HG03520 (cell line): ENCODE data around the gene IL1RAPL1.

Source experiments
- ATAC-seq: cut with Tn5 transposase; IDR thresholded peaks from one replicate; pipeline ENCODE4 v1.9.1; 2021; ENCODE audit warnings: mild to moderate bottlenecking, moderate library complexity; ENCODE audit not compliant: unreplicated experiment

IL1RAPL1 gene

DNA sequence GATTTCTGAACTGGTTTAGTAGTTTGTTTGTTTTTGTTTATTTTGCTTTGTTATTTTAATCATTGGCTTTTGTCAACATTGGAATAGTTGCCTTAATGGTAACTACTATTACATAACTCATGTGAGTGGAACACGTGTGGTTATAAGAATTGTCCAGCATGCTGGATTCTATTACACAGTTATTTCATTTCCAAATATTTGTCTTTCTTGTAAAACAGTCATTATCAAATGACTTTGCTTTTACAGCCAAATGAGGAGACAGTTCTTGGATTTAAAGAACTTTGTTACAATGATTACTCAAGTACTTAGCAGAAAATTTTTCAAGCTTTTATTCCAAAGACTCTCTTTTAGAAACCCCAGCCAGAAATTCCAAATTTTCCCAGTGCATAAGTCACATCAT is 1112.0 kb downstream of the IL1RAPL1 start:
- no peak for ATAC-seq

DNA sequence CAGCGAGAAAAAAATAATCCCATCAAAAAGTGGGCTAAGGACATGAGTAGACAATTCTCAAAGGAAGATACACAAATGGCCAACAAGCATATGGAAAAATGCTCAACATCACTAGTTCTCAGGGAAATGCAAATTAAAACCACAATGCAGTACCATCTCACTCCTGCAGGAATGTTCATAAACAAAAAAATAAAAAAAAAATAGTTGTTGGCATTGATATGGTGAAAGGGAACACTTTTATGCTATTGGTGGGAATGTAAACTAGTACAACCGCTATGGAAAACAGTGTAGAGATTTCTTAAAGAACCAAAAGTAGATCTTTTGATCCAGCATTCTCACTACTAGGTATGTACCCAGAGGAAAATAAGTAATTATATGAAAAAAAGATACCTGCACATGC is 1119.8 kb downstream of the IL1RAPL1 start:
- ATAC-seq, result no peak

- no peak for ATAC-seq
Observed at GRCh38 chrX:29721152-29721551, 1133.9 kb downstream of the IL1RAPL1 start.

- no peak for ATAC-seq
Observed at GRCh38 chrX:29724316-29724715, 1137.1 kb downstream of the IL1RAPL1 start.

- no peak for ATAC-seq
Observed at GRCh38 chrX:29726811-29727210, 1139.6 kb downstream of the IL1RAPL1 start.

GRCh38 chrX:29728639-29729038 is 1141.4 kb downstream of the IL1RAPL1 start:
- no peak for ATAC-seq

GRCh38 chrX:29744966-29745365 is 1157.7 kb downstream of the IL1RAPL1 start:
- no peak for ATAC-seq

GRCh38 chrX:29746326-29746725 is 1159.1 kb downstream of the IL1RAPL1 start:
- ATAC-seq, result no peak

DNA sequence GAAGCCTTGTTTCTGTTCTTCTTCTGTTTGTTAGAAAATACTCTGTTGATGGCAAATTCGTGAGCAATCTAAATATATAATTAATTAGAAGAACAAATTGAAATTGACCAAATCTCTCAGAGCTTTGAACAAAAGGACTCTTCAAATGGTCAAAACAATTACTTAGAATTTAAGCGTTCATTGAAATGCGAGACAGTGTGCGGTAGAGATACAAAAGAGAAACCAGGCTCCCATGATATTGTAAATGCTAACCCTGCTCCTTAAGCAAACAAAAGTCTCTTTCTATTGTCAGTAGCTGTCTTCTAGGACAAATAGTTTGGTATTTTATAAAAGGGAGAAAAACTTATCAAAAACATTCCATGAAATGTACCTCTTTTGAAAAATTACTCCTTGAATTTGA is 1174.8 kb downstream of the IL1RAPL1 start:
- ATAC-seq, result no peak

DNA sequence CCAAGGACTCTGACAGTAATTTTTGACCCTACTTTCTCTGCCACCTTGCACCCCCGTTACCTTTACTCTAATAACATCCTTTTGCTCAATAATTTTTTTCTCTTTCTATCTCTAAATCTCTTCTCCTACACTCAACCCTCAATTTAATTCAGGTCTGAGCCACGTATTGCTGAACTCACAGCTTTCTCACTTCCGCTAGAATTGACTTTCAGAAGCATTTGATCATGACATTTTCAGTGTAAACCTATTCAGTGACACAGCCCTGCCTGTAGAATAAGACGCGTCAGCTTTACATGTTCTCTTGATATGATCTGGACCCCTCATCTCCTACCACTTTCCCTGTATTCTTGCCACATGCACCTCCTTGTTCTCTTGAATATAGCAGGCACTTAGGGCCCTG is 1188.6 kb downstream of the IL1RAPL1 start:
- ATAC-seq, result no peak

DNA sequence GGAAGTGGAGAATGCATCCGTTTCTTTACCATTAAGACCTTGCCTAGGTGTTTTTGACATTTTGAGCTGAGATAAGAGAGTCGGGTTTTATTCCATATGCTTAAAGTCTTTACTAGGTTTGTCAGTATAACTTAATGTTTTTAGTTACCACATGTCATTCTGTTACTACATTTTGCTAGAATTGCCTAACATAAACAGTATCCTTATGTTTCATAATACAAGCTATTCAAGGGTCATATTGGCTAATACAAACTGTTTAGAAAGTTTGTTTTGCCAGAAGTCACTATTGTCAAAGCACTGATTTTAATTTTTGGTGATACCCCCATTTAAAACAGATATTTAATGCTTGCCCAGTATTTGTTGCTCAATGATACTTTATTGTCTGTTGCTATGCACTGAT is 1200.4 kb downstream of the IL1RAPL1 start:
- ATAC-seq, result no peak

- no peak for ATAC-seq
Observed at GRCh38 chrX:29788991-29789699, 1201.9 kb downstream of the IL1RAPL1 start.

- ATAC-seq, result no peak
Observed at GRCh38 chrX:29792335-29792734, 1205.1 kb downstream of the IL1RAPL1 start.

DNA sequence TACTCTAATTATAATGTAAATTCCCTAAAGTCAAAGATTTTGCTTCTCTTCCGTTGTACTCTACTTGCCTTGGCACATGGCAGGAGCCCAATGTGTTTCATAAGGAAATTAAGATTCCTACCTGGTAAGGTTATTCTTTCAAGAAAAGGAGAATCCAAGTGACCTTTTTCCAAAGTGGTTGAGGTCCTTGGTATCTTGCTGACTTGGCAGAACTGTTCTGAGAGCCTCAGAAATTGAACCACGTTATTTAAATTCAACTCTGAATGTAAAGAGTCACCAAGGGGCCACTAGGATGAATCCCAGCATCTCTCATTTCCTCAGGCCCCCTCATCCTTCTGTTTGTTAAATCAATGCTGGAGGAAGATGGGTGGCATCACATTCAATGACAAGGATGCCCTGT is 1209.9 kb downstream of the IL1RAPL1 start:
- ATAC-seq, result no peak

DNA sequence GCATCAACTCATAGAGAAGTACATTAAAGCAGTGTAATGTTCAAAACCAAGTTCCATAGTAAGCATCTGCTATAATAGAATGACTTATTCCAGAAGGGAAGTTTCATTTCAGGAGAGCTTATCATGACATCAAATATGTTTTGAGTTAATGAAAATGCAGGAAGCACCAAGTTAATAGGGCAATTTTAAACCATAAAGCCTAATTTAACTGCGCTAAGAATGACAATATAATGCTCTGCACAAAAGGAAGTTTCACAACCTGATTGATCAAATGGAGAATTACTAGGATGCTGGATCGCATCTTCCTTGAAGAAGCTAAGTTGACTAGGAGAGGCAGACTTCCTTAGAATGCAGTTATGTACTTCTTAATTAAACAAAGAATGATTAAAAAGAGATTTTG is 1211.2 kb downstream of the IL1RAPL1 start:
- no peak for ATAC-seq

DNA sequence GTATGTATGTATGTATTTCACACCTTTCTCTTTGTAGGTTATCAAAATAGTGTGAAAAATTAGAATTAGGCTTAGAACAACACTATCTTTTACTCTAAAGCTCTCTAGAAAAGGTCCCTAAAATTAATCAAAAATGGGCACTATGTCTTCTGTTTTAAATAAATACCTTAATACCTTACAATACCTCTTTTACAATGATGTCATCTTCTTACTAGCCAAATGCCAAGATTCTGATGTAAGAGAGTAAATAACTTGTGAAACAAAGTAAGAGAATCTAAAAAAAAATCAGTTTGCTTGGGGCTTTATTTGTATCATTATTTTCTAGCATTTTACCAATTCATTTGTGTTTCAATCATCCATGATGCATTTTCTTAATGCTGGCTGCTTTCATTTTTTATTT is 1225.9 kb downstream of the IL1RAPL1 start:
- no peak for ATAC-seq

- no peak for ATAC-seq
Observed at GRCh38 chrX:29824176-29824906, 1237.1 kb downstream of the IL1RAPL1 start.

- ATAC-seq, result no peak
Observed at GRCh38 chrX:29826742-29827141, 1239.5 kb downstream of the IL1RAPL1 start.

DNA sequence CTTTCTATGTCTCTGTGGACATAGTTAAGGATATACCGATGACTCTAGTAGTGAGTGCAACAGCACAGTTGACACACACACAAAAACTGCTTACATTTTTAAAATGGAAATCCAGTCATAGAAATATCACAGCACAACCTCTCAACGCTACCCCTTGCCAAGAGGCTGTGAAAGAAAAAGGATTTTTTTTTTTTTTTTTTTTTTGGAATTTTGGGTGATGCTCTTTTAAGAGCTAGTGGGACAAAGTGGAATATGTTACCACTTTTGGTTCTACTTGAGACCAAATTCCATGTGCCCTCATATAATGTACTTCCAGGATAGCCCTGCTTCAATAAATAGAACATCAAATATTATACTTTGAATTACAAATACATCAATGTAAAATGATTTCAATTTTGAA is 1247.1 kb downstream of the IL1RAPL1 start:
- ATAC-seq, result no peak

DNA sequence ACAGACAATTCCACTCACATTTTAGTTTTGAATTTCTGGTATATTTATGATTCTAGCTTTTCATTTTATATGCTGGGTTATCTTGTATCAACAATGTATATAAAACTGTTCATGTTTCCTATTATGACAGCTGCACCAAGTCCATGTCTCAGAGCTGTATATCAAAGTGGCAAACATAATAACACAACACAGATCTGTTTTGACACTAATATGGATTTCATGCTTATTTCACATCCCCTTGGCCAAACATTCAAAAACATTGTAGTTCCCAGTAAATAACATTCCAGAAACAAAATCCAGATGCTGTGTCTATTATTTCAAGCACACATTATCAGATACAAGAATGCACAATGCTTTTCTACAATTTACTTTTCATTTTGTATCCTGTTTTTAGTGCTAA is 1247.5 kb downstream of the IL1RAPL1 start:
- no peak for ATAC-seq

GRCh38 chrX:29841750-29842149 is 1254.5 kb downstream of the IL1RAPL1 start:
- no peak for ATAC-seq

GRCh38 chrX:29842552-29842951 is 1255.3 kb downstream of the IL1RAPL1 start:
- no peak for ATAC-seq
